Measurements from ENCODE around the gene MS4A7. TPM values are rescaled to one million over a fixed set of nuclear protein-coding genes. Genes with fewer than 3 reads are reported as not detected.

Gene MS4A7
- polyA plus RNA-seq, 2 of the 4 experiments (the other 2 are of a cell fraction) = not detected

DNA sequence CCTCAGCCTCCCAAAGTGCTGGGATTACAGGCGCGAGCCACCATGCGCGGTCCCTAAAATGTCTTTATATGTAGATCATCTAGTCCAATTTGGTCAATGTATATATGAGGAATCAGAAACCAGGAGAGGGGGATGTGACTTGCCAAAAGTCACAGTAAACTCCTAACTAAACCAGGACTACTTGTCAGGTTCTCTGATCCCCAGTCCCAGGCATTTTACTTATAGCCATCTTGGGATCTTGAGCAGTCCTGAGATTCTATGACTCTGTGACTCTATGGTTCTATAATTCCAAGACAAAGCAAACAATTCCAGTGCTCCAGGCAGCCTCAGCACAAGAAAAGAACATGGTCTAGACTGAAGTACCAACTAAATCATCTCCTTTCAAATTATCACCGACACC is 50.9 kb downstream of the MS4A7 start, which contains the start of gene MS4A5:
MS4A5 (plus strand) TSS at position 301 of the 400 bp plus-strand sequence. CDS start 103 bp downstream, outside the sequence.
- H3K4me1 ChIP-seq = no peaks in the 10 kb centered on the region
- FAIRE-seq (no peak), DNase-seq (ENCODE audit: low read depth in 1 of 2, low spot score in 1 of 2) (no peak), ATAC-seq (no peak)
- ChIA-PET POLR2A (no interaction called here), CTCF (no interaction called here)
- WGBS (ENCODE audit: missing lambda C conversion rate) = 84% methylated on average over 5 of the region's 5 CpGs
- H3K4me3 ChIP-seq = no peak within 1 kb of the TSS
- H3K4me2 ChIP-seq = no peak within 1 kb of the TSS
- no peak within 1 kb of the TSS for H3K27ac ChIP-seq
- H3K9me3 ChIP-seq = no peaks in the 10 kb centered on the region
- no peak for TF ChIP-seq HOXB13 (CRISPR knock-in tag; IDR thresholded peaks at IDR 0.05; ENCODE audit: low read depth)
- TF ChIP-seq CBX2 (IDR thresholded peaks at IDR 0.05; ENCODE audit: borderline replicate concordance, low read depth) = no peak
- no peak for TF ChIP-seq ZC3H11A (IDR thresholded peaks at IDR 0.05)
- TF ChIP-seq, protein P1, sequence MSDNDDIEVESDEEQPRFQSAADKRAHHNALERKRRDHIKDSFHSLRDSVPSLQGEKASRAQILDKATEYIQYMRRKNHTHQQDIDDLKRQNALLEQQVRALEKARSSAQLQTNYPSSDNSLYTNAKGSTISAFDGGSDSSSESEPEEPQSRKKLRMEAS (IDR thresholded peaks at IDR 0.05) = no peak
- TF ChIP-seq HDAC2 (IDR thresholded peaks at IDR 0.05) = no peak
- no peak for TF ChIP-seq KDM5A (IDR thresholded peaks at IDR 0.05)
- no peak for TF ChIP-seq KDM1A (IDR thresholded peaks at IDR 0.05; ENCODE audit: low read depth)
- no peak for TF ChIP-seq RAD21 (conservative IDR thresholded peaks at IDR 0.05 in 1 of 2, IDR thresholded peaks at IDR 0.05 in 1 of 2)
- no peak for TF ChIP-seq FOSB (CRISPR knock-in tag; IDR thresholded peaks at IDR 0.05)
- TF ChIP-seq ESRRA (IDR thresholded peaks at IDR 0.05; ENCODE audit: borderline replicate concordance, low read length) = no peak
- TF ChIP-seq, protein P2, sequence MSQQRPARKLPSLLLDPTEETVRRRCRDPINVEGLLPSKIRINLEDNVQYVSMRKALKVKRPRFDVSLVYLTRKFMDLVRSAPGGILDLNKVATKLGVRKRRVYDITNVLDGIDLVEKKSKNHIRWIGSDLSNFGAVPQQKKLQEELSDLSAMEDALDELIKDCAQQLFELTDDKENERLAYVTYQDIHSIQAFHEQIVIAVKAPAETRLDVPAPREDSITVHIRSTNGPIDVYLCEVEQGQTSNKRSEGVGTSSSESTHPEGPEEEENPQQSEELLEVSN (IDR thresholded peaks at IDR 0.05; ENCODE audit: borderline replicate concordance, low read depth) = no peak
- TF ChIP-seq EHF (CRISPR knock-in tag; IDR thresholded peaks at IDR 0.05) = no peak
- TF ChIP-seq, protein P3, sequence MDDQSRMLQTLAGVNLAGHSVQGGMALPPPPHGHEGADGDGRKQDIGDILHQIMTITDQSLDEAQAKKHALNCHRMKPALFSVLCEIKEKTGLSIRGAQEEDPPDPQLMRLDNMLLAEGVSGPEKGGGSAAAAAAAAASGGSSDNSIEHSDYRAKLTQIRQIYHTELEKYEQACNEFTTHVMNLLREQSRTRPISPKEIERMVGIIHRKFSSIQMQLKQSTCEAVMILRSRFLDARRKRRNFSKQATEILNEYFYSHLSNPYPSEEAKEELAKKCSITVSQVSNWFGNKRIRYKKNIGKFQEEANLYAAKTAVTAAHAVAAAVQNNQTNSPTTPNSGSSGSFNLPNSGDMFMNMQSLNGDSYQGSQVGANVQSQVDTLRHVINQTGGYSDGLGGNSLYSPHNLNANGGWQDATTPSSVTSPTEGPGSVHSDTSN (IDR thresholded peaks at IDR 0.05) = no peak
- TF ChIP-seq JUNB (IDR thresholded peaks at IDR 0.05) = no peak
- TF ChIP-seq FOSL2 (IDR thresholded peaks at IDR 0.05) = no peak
- no peak for TF ChIP-seq FOSL2 (CRISPR knock-in tag; IDR thresholded peaks at IDR 0.05)

DNA sequence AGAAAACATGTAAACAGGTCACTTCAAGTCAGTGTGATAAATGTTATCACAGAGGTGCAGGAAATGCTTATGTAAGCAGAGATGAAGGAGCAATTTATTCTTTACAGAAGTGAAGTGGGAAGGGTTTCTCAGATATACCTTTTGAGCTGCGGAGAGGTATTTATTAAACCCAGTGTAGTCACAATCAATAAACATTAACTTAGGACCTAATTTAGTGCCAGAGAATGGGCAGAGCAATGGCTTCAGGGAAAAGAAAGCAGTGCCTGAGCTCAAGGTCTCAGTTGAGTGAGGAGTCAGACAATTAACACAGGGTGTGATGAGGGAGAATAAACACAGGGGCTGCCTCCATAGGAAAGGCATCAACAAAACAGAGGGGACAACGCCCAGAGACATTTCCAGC is 52.9 kb downstream of the MS4A7 start:
- FAIRE-seq = no peak
- Histone ChIP-seq H3K4me1 (no peaks in the 10 kb centered on the region), H3K9me3 (no peaks in the 10 kb centered on the region), H3K27ac (no peak overlapping the region), H3K4me3 (no peak overlapping the region), H3K4me2 (no peak overlapping the region)
- ChIA-PET POLR2A (no interaction called here), CTCF (no interaction called here)
- no peak for DNase-seq (ENCODE audit: low read depth in 1 of 2, low spot score in 1 of 2)
- ATAC-seq = no peak
- 39% methylated on average over 2 of the region's 2 CpGs for WGBS (ENCODE audit: missing lambda C conversion rate)
- TF ChIP-seq ZNF302 (CRISPR knock-in tag; IDR thresholded peaks at IDR 0.05) (no peak), KDM1A (IDR thresholded peaks at IDR 0.05; ENCODE audit: low read depth) (no peak), RCOR1 (IDR thresholded peaks at IDR 0.05; ENCODE audit: low read depth, low read length) (no peak), RAD21 (conservative IDR thresholded peaks at IDR 0.05 in 1 of 2, IDR thresholded peaks at IDR 0.05 in 1 of 2) (no peak), FOSL2 (IDR thresholded peaks at IDR 0.05) (no peak), FOSL2 (CRISPR knock-in tag; IDR thresholded peaks at IDR 0.05) (no peak), CBX8 (IDR thresholded peaks at IDR 0.05) (no peak), CBX2 (IDR thresholded peaks at IDR 0.05; ENCODE audit: borderline replicate concordance, low read depth) (no peak), CHD4 (IDR thresholded peaks at IDR 0.05; ENCODE audit: borderline replicate concordance) (no peak), KDM5A (IDR thresholded peaks at IDR 0.05) (no peak), RNF2 (IDR thresholded peaks at IDR 0.05; ENCODE audit: borderline replicate concordance, low read depth) (no peak), MAZ (IDR thresholded peaks at IDR 0.05; ENCODE audit: borderline replicate concordance, low read depth, low read length) (no peak), EP300 (IDR thresholded peaks at IDR 0.05) (no peak), NR3C1 (IDR thresholded peaks at IDR 0.05) (no peak), HOXA7 (CRISPR knock-in tag; IDR thresholded peaks at IDR 0.05) (no peak), ESRRA (IDR thresholded peaks at IDR 0.05; ENCODE audit: borderline replicate concordance, low read length) (no peak), FOSB (CRISPR knock-in tag; IDR thresholded peaks at IDR 0.05) (no peak), TFCP2L1 (CRISPR knock-in tag; IDR thresholded peaks at IDR 0.05) (no peak), RFX5 (IDR thresholded peaks at IDR 0.05) (no peak), ZFP36 (IDR thresholded peaks at IDR 0.05; ENCODE audit: borderline replicate concordance, partially characterized antibody) (no peak)
